ENCODE measurements around the gene SLC35B2. TPM values are rescaled to one million over a fixed set of nuclear protein-coding genes. Genes with fewer than 3 reads are reported as not detected.
A peak's percentile ranks its signal among the peaks of the same experiment; 100 is the strongest.

Gene SLC35B2
- polyA plus RNA-seq, 1 of the 3 experiments (the other 2 are of a cell fraction): 125 TPM

GRCh38 chr6:44250067-44250717, 7.1 kb downstream of the SLC35B2 start (continued):
- TF ChIP-seq CTCF (IDR thresholded peaks at IDR 0.05) (no peak), FOXM1 (IDR thresholded peaks at IDR 0.05; ENCODE audit: low read depth) (no peak), RXRA (IDR thresholded peaks at IDR 0.05; ENCODE audit: borderline replicate concordance, low read depth) (no peak), USF1 (IDR thresholded peaks at IDR 0.05; ENCODE audit: borderline replicate concordance, low read depth) (no peak), NFIC (IDR thresholded peaks at IDR 0.05; ENCODE audit: borderline replicate concordance) (no peak), RAD21 (IDR thresholded peaks at IDR 0.05; ENCODE audit: low read length) (no peak), GATA2 (CRISPR knock-in tag; IDR thresholded peaks at IDR 0.05) (no peak), IRF3 (IDR thresholded peaks at IDR 0.05; ENCODE audit: low read depth, low read length) (no peak)

GRCh38 chr6:44249082-44249748, 8.1 kb downstream of the SLC35B2 start:
- Histone ChIP-seq H3K9ac (peak overlapping the region; percentile 100; the same call in 1 of the 2 replicates), H3K9me2 (no peaks in the 10 kb centered on the region), H3K36me3 (replicated peaks in 1 of 2; ENCODE audit: control insufficient read depth in 1 of 2, insufficient read depth in 2 of 2, low read length in 1 of 2) (peaks cover 58 to 61% of the 10 kb centered on the region in 2 experiments), H2AFZ (ENCODE audit: low read depth) (no peak overlapping the region), H4K20me1 (ENCODE audit: insufficient read depth) (peaks cover 73% of the 10 kb centered on the region), H3K4me3 (ENCODE audit: low read depth in 2 of 2, low read length in 1 of 2) (peak overlapping the region; percentile 65 to 99), H3K4me2 (peak overlapping the region; percentile 98), H3K4me1 (ENCODE audit: control insufficient read depth in 1 of 2, insufficient read depth in 2 of 2, low read depth in 1 of 2, low read length in 1 of 2) (peaks cover 13 to 33% of the 10 kb centered on the region in 2 experiments; a peak in 3 of 4 replicates), H3K79me2 (ENCODE audit: insufficient read depth) (peaks cover 73% of the 10 kb centered on the region), H3F3A (replicated peaks; ENCODE audit: insufficient read depth) (peaks cover 59% of the 10 kb centered on the region), H3K27ac (ENCODE audit: low read depth in 2 of 2, low read length in 1 of 2) (peak overlapping the region in 1 of 2 experiments; percentile 86; a peak in 1 of 4 replicates), H3K27me3 (ENCODE audit: insufficient read depth) (no peaks in the 10 kb centered on the region), H3K9me3 (no peaks in the 10 kb centered on the region)
- 61% methylated on average over 9 of the region's 9 CpGs for WGBS (ENCODE audit: low lambda C conversion rate)
- ChIA-PET POLR2A (no interaction called here), CTCF (interaction anchor here (0.5 to 8.4 kb wide), 6 partner anchors 6 to 64 kb away, joined by 3 to 115 read pairs (median 40); partner anchors contain the start of genes AARS2, SLC29A1 and SLC35B2)
- TF ChIP-seq POLR2AphosphoS5 (IDR thresholded peaks at IDR 0.05; ENCODE audit: low read depth, low read length) (peak; percentile 8), SMC3 (IDR thresholded peaks at IDR 0.05; ENCODE audit: low read depth, low read length) (no peak)
- no peak for DNase-seq
